ENCODE measurements around the gene NEDD4L.

GRCh38 chr18:58394602-58395425 is 350.8 kb downstream of the NEDD4L start:
- TF ChIP-seq TARDBP (IDR thresholded peaks at IDR 0.05) (no peak), FOXA1 (IDR thresholded peaks at IDR 0.05) (no peak), BHLHE40 (IDR thresholded peaks at IDR 0.05; ENCODE audit: borderline replicate concordance) (no peak), L3MBTL2 (conservative IDR thresholded peaks at IDR 0.05) (no peak), HDGF (IDR thresholded peaks at IDR 0.05; ENCODE audit: borderline replicate concordance) (no peak), FOXM1 (IDR thresholded peaks at IDR 0.05; ENCODE audit: borderline replicate concordance) (no peak), SP1 (IDR thresholded peaks at IDR 0.05) (no peak), ELF4 (IDR thresholded peaks at IDR 0.05) (no peak), NFRKB (IDR thresholded peaks at IDR 0.05) (no peak), SUZ12 (IDR thresholded peaks at IDR 0.05) (no peak), FOXK2 (IDR thresholded peaks at IDR 0.05) (no peak), PKNOX1 (IDR thresholded peaks at IDR 0.05) (no peak)
